ENCODE measurements around the gene CEP85. TPM values are rescaled to one million over a fixed set of nuclear protein-coding genes. Genes with fewer than 3 reads are reported as not detected.

The CEP85 gene
- total RNA-seq, 1 experiment from 2014 or later: 20.8 TPM

- peak; percentile 78 for DNase-seq (ENCODE audit: low read depth)
- in situ Hi-C loops (cut with HindIII; ENCODE audit: low pct_unique_long_range_greater_than_20kb, low sequenced_read_pairs): no loop called here
These were observed 87.5 kb downstream of the CEP85 start for GRCh38 chr1:26321315-26322041.

GRCh38 chr1:26322042-26322331 lies 88.0 kb downstream of the CEP85 start:
- no peak for DNase-seq (ENCODE audit: low read depth)
- in situ Hi-C loops (cut with HindIII; ENCODE audit: low pct_unique_long_range_greater_than_20kb, low sequenced_read_pairs): no loop called here

DNA sequence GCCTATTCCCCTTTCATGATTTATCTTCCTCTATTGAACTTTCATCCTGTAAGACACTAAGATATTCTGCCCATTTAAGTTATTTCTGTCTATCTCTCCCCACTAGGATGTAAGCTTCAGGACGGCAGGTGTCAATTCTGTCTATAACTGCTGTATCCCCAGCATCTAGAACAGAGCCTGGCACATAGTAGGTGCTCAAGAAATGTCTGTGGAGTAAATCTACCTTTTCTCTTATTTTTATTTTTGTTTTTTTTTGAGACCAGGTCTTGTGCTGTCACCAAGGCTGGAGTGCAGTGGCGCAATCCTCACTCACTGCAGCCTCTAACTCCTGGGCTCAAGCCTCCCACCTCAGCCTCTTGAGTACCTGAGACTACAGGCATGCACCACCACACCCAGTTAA lies 89.4 kb downstream of the CEP85 start:
- in situ Hi-C loops (cut with HindIII; ENCODE audit: low pct_unique_long_range_greater_than_20kb, low sequenced_read_pairs): no loop called here

GRCh38 chr1:26324550-26324949 lies 90.5 kb downstream of the CEP85 start:
- in situ Hi-C loops (cut with HindIII; ENCODE audit: low pct_unique_long_range_greater_than_20kb, low sequenced_read_pairs): no loop called here
- no peak for DNase-seq (ENCODE audit: low read depth)

More for the DNA sequence above, 89.4 kb downstream of the CEP85 start:
- DNase-seq (ENCODE audit: low read depth): no peak

DNA sequence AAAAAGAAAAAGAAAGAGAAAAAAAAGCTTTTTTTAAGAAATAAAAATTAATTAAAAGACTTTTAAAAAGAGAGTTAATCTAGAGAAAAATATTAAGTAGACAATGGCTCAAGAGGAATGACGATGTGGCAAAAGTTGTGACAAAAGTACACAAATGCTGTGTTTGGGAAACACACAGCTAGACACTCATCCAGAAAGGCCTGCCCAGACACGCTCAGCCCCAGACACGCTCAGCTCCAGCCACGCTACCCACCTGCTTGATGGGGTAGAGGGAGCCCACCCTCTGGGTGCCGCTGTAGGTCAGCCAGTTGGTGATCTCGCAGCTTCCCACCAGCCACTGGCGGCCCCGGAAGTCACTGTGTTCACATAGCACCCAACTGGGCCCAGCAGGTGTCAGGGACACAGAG lies 94.0 kb downstream of the CEP85 start:
- DNase-seq (ENCODE audit: low read depth): no peak
- in situ Hi-C loops (cut with HindIII; ENCODE audit: low pct_unique_long_range_greater_than_20kb, low sequenced_read_pairs): no loop called here

Other genes starting within 250 kb of the CEP85 start
- gene PAFAH2, start 236.1 kb upstream of the CEP85 start, total RNA-seq (2014; rRNA removed; shearing (Covaris generic); ENCODE audit: low replicate concordance): 11.8 and 16.6 TPM in 2 replicates
- gene EXTL1, start 212.4 kb upstream of the CEP85 start, total RNA-seq (2014; rRNA removed; shearing (Covaris generic); ENCODE audit: low replicate concordance): not detected in 2 replicates
- gene SLC30A2, start 188.1 kb upstream of the CEP85 start, total RNA-seq (2014; rRNA removed; shearing (Covaris generic); ENCODE audit: low replicate concordance): not detected in 2 replicates
- not detected in 2 replicates for gene TRIM63, start 166.6 kb upstream of the CEP85 start, total RNA-seq (2014; rRNA removed; shearing (Covaris generic); ENCODE audit: low replicate concordance)
- 5.7 and 8.4 TPM in 2 replicates for gene PDIK1L, start 122.4 kb upstream of the CEP85 start, total RNA-seq (2014; rRNA removed; shearing (Covaris generic); ENCODE audit: low replicate concordance)
- gene FAM110D, start 75.1 kb upstream of the CEP85 start, total RNA-seq (2014; rRNA removed; shearing (Covaris generic); ENCODE audit: low replicate concordance): 0.14 TPM in 1 of 2 replicates, not detected in the other
- gene C1orf232, start 65.2 kb upstream of the CEP85 start, total RNA-seq (2014; rRNA removed; shearing (Covaris generic); ENCODE audit: low replicate concordance): not detected in 2 replicates
- gene ZNF593, start 64.3 kb upstream of the CEP85 start, total RNA-seq (2014; rRNA removed; shearing (Covaris generic); ENCODE audit: low replicate concordance): 49.8 and 92.3 TPM in 2 replicates
- gene ZNF593OS, start 62.4 kb upstream of the CEP85 start, total RNA-seq (2014; rRNA removed; shearing (Covaris generic); ENCODE audit: low replicate concordance): not detected in 2 replicates
- gene CNKSR1, start 56.7 kb upstream of the CEP85 start, total RNA-seq (2014; rRNA removed; shearing (Covaris generic); ENCODE audit: low replicate concordance): not detected in 2 replicates
- gene CATSPER4, start 43.6 kb upstream of the CEP85 start, total RNA-seq (2014; rRNA removed; shearing (Covaris generic); ENCODE audit: low replicate concordance): not detected in 2 replicates
- gene SH3BGRL3, start 45.9 kb downstream of the CEP85 start, total RNA-seq (2014; rRNA removed; shearing (Covaris generic); ENCODE audit: low replicate concordance): 7.4 and 12.5 TPM in 2 replicates
- gene UBXN11, start 72.4 kb downstream of the CEP85 start, total RNA-seq (2014; rRNA removed; shearing (Covaris generic); ENCODE audit: low replicate concordance): 4.2 and 12.1 TPM in 2 replicates
- not detected in 2 replicates for gene CD52, start 83.8 kb downstream of the CEP85 start, total RNA-seq (2014; rRNA removed; shearing (Covaris generic); ENCODE audit: low replicate concordance)
- 13.2 TPM in 1 of 2 replicates, not detected in the other for gene CRYBG2, start 119.9 kb downstream of the CEP85 start, total RNA-seq (2014; rRNA removed; shearing (Covaris generic); ENCODE audit: low replicate concordance)
- gene ZNF683, start 138.6 kb downstream of the CEP85 start, total RNA-seq (2014; rRNA removed; shearing (Covaris generic); ENCODE audit: low replicate concordance): not detected in 2 replicates
- gene LIN28A, start 176.6 kb downstream of the CEP85 start, total RNA-seq (2014; rRNA removed; shearing (Covaris generic); ENCODE audit: low replicate concordance): not detected in 2 replicates
- gene DHDDS, start 198.1 kb downstream of the CEP85 start, total RNA-seq (2014; rRNA removed; shearing (Covaris generic); ENCODE audit: low replicate concordance): 37.7 and 47.0 TPM in 2 replicates
- 570 and 785 TPM in 2 replicates for gene HMGN2, start 238.2 kb downstream of the CEP85 start, total RNA-seq (2014; rRNA removed; shearing (Covaris generic); ENCODE audit: low replicate concordance)